Panc1 (cell line): Measurements from ENCODE around the gene UNC13B. TPM values are rescaled to one million over a fixed set of nuclear protein-coding genes. Genes with fewer than 3 reads are reported as not detected.
"Not testable (repeated sequence)": the region's sequence is repeated elsewhere in the genome, so short reads cannot be mapped to it uniquely, and the experiment has no call there.

Experiments
- ATAC-seq: fragments of 200-7000 bp; cut with Tn5 transposase; 2 replicates; pipeline ENCODE4 v1.9.1; 2020; ENCODE audit warnings: mild to moderate bottlenecking, moderate library complexity
- BruUV-seq: library from RNA; stranded (reverse); fragments of 400-500 nt; replicated peaks from 2 replicates; lab custom pipeline; 2021; lab: Mats Ljungman, UMichigan
- CTCF ChIA-PET: fragments of 300-600 bp; sonication (Branson Sonifier 250); formaldehyde crosslinking; loops from one replicate; lab custom pipeline; 2022; ENCODE audit warnings: antibody characterized with exemption; lab: Charles Lee
- POLR2A ChIA-PET: fragments of 300-600 bp; sonication (Branson Sonifier 250); formaldehyde crosslinking; loops from one replicate; lab custom pipeline; 2022; ENCODE audit warnings: antibody characterized with exemption; lab: Charles Lee
- DNase-seq: peaks from one replicate; pipeline ENCODE4 v3.0.0-alpha.2; 2010; ENCODE audit warnings: low read depth, low spot score
- H3K27ac ChIP-seq: 2 replicates; pipeline ENCODE4 v1.5.1; 2011; ENCODE audit warnings: mild to moderate bottlenecking, low read length, inconsistent platforms
- H3K27me3 ChIP-seq: fragments of 200-500 bp; sonication (Bioruptor generic); 2 replicates; pipeline ENCODE4 v1.6.0; 2014; ENCODE audit warnings: low read length, inconsistent platforms; ENCODE audit not compliant: control insufficient read depth, insufficient read depth
- H3K36me3 ChIP-seq: fragments of 200-500 bp; sonication (Bioruptor generic); 2 replicates; pipeline ENCODE4 v1.5.1; 2014; ENCODE audit warnings: inconsistent platforms, mild to moderate bottlenecking, low read length, moderate library complexity; ENCODE audit not compliant: control insufficient read depth, insufficient read depth
- H3K4me1 ChIP-seq: 2 replicates; pipeline ENCODE4 v1.5.1; 2011; ENCODE audit warnings: inconsistent platforms, mild to moderate bottlenecking, low read length, moderate library complexity; ENCODE audit not compliant: control insufficient read depth, insufficient read depth
- H3K4me3 ChIP-seq, 2 experiments: 2 replicates each; pipeline ENCODE4 v1.5.1; 2011 to 2012; ENCODE audit warnings: low read depth in 2 of 2, low read length in 2 of 2, mild to moderate bottlenecking in 2 of 2, inconsistent platforms in 1 of 2, moderate library complexity in 1 of 2
- H3K9me3 ChIP-seq: fragments of 200-500 bp; sonication (Bioruptor generic); 2 replicates; pipeline ENCODE4 v1.5.1; 2014; ENCODE audit warnings: low read depth, mild to moderate bottlenecking, inconsistent platforms, low read length, moderate library complexity; ENCODE audit not compliant: control insufficient read depth, insufficient read depth
- POLR2AphosphoS5 ChIP-seq: IDR thresholded peaks from 2 replicates; pipeline ENCODE4 v1.6.1; 2012; ENCODE audit warnings: mild to moderate bottlenecking, low read depth, low read length, moderate library complexity
- SIN3A ChIP-seq: IDR thresholded peaks from 2 replicates; pipeline ENCODE4 v1.6.1; 2012; ENCODE audit warnings: low read depth, mild to moderate bottlenecking, low read length, moderate library complexity, borderline replicate concordance; ENCODE audit not compliant: insufficient read depth
- TCF7L2 ChIP-seq: IDR thresholded peaks from 2 replicates; pipeline ENCODE4 v1.6.1; 2011; ENCODE audit warnings: mild to moderate bottlenecking, low read depth, low read length, inconsistent platforms
- in situ Hi-C: cut with HindIII; loops from 2 replicates; pipeline ENCODE4 v1.10.0; 2016; ENCODE audit warnings: low sequenced_read_pairs, low pct_unique_long_range_greater_than_20kb
- intact Hi-C: fragments of 100-400 bp; cut with micrococcal nuclease; formaldehyde crosslinking; loops from one replicate; pipeline ENCODE4 v1.10.0; 2022; ENCODE audit not compliant: unreplicated experiment
- total RNA-seq: library from RNA; stranded (reverse); gene quantifications from one replicate; pipeline ENCODE4 v1.2.1, GENCODE V29; 2021; ENCODE audit not compliant: unreplicated experiment
- TF ChIP-seq, protein P1 (sequence below): fragments of 450-650 bp; IDR thresholded peaks from 2 replicates; pipeline ENCODE4 v1.5.1; 2017; ENCODE audit warnings: mild to moderate bottlenecking
- TF ChIP-seq, protein P2 (sequence below), 2 experiments: IDR thresholded peaks; 2 replicates each; pipeline ENCODE4 v1.6.1; 2011 to 2012; ENCODE audit warnings: low read depth in 2 of 2, control low read depth in 1 of 2, low read length in 1 of 2, mild to moderate bottlenecking in 1 of 2, moderate library complexity in 1 of 2; ENCODE audit not compliant: insufficient read depth in 1 of 2

The UNC13B gene
- total RNA-seq, 1 experiment from 2014 or later = 35.2 TPM

DNA sequence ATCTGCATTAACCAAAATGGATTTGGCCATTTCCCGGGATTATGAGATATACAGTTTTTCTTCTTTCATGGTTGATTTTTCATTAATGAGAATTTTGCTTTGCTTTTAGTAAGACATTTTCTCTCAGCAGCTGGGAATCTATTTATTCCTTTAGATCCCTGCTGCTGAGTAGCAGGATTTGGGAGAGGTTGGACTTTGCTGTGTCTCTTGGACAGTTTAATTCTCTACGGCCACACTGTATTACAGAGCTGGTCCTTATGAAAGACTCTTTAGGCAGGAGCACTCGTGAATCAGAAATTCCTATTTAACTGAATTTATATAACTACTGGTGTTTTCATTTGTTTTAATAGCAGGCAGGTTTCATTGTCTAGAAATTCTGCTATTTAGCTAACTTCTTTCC, 1.6 kb downstream of the UNC13B start:
- Histone ChIP-seq H3K4me3 (peak overlapping the region; percentile 70 to 90), H3K27me3 (no peaks in the 10 kb centered on the region), H3K9me3 (no peaks in the 10 kb centered on the region), H3K27ac (peak overlapping the region; percentile 81; the same call in 1 of the 2 replicates), H3K36me3 (no peaks in the 10 kb centered on the region), H3K4me1 (peaks cover 15% of the 10 kb centered on the region)
- in situ Hi-C loops (no loop called here), intact Hi-C loops (no loop called here)
- CTCF ChIA-PET = no interaction called here
- no peak for ATAC-seq
- TF ChIP-seq TCF7L2 (no peak), POLR2AphosphoS5 (no peak), SIN3A (no peak)
- TF ChIP-seq, protein P1, sequence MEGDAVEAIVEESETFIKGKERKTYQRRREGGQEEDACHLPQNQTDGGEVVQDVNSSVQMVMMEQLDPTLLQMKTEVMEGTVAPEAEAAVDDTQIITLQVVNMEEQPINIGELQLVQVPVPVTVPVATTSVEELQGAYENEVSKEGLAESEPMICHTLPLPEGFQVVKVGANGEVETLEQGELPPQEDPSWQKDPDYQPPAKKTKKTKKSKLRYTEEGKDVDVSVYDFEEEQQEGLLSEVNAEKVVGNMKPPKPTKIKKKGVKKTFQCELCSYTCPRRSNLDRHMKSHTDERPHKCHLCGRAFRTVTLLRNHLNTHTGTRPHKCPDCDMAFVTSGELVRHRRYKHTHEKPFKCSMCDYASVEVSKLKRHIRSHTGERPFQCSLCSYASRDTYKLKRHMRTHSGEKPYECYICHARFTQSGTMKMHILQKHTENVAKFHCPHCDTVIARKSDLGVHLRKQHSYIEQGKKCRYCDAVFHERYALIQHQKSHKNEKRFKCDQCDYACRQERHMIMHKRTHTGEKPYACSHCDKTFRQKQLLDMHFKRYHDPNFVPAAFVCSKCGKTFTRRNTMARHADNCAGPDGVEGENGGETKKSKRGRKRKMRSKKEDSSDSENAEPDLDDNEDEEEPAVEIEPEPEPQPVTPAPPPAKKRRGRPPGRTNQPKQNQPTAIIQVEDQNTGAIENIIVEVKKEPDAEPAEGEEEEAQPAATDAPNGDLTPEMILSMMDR = no peak
- TF ChIP-seq, protein P2, sequence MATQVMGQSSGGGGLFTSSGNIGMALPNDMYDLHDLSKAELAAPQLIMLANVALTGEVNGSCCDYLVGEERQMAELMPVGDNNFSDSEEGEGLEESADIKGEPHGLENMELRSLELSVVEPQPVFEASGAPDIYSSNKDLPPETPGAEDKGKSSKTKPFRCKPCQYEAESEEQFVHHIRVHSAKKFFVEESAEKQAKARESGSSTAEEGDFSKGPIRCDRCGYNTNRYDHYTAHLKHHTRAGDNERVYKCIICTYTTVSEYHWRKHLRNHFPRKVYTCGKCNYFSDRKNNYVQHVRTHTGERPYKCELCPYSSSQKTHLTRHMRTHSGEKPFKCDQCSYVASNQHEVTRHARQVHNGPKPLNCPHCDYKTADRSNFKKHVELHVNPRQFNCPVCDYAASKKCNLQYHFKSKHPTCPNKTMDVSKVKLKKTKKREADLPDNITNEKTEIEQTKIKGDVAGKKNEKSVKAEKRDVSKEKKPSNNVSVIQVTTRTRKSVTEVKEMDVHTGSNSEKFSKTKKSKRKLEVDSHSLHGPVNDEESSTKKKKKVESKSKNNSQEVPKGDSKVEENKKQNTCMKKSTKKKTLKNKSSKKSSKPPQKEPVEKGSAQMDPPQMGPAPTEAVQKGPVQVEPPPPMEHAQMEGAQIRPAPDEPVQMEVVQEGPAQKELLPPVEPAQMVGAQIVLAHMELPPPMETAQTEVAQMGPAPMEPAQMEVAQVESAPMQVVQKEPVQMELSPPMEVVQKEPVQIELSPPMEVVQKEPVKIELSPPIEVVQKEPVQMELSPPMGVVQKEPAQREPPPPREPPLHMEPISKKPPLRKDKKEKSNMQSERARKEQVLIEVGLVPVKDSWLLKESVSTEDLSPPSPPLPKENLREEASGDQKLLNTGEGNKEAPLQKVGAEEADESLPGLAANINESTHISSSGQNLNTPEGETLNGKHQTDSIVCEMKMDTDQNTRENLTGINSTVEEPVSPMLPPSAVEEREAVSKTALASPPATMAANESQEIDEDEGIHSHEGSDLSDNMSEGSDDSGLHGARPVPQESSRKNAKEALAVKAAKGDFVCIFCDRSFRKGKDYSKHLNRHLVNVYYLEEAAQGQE (IDR thresholded peaks at IDR 0.05; ENCODE audit: insufficient read depth in 1 of 2, low read depth in 2 of 2, low read length in 1 of 2) = no peak
- no TSS peak for BruUV-seq
- POLR2A ChIA-PET = no interaction called here
- no peak for DNase-seq

DNA sequence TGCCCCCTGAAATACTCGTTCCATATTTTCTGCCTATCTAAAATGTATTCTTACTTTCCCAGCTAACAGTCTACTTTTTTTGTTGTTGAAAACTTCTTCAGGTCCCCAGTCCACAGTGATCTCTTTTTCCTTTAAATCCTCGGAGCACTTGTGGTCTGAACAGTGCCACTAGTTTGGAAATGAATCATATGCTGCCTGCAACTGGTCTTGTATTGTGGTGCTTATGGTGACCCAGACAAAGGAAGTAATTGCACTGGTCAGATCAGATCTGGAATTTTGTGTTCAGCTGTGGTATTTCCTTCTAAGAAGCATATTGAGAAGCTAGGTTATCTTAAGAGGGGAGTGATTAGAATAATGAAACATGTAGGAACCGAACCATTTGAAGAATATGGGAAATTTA, 2.9 kb downstream of the UNC13B start:
- no peak for DNase-seq
- H3K27ac ChIP-seq = no peak overlapping the region
- POLR2A ChIA-PET = no interaction called here

DNA sequence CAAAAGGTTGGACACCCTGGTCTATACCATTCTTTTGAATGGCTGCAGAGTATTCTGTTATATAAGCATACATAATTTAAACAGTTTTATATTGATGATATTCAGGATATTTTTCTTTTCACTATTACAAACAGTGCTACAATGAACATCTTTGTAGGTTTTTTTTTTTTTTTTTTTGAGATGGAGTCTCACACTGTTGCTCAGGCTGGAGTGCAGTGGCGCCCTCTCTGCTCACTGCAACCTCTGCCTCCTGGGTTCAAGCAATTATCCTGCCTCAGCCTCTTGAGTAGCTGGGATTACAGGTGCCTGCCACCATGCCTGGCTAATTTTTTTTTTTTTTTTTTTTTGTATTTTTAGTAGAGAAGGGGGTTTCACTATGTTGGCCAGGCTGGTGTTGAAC, 5.6 kb downstream of the UNC13B start:
- in situ Hi-C loops, DNase-seq, ATAC-seq, H3K27ac ChIP-seq, CTCF ChIA-PET, intact Hi-C loops, H3K27me3 ChIP-seq, POLR2A ChIA-PET, H3K4me3 ChIP-seq, H3K36me3 ChIP-seq, BruUV-seq, H3K9me3 ChIP-seq: not testable (repeated sequence)
- H3K4me1 ChIP-seq = peaks cover 15% of the 10 kb centered on the region

More for the DNA sequence above, 2.9 kb downstream of the UNC13B start:
- no TSS peak for BruUV-seq
- TF ChIP-seq POLR2AphosphoS5 = no peak
- TF ChIP-seq, protein P2 (IDR thresholded peaks at IDR 0.05; ENCODE audit: insufficient read depth in 1 of 2, low read depth in 2 of 2, low read length in 1 of 2) = no peak
- no peak for TF ChIP-seq TCF7L2
- TF ChIP-seq SIN3A = no peak
- TF ChIP-seq, protein P1 = no peak
- in situ Hi-C loops = no loop called here
- no peaks in the 10 kb centered on the region for H3K27me3 ChIP-seq
- intact Hi-C loops = no loop called here
- no peak overlapping the region for H3K4me3 ChIP-seq
- ATAC-seq = no peak
- H3K36me3 ChIP-seq = no peaks in the 10 kb centered on the region
- H3K9me3 ChIP-seq = no peaks in the 10 kb centered on the region
- peaks cover 15% of the 10 kb centered on the region for H3K4me1 ChIP-seq
- CTCF ChIA-PET = no interaction called here
